HepG2 (cell line): Measurements from ENCODE around the gene BBS12. TPM values are rescaled to one million over a fixed set of nuclear protein-coding genes. Genes with fewer than 3 reads are reported as not detected.

ENCODE experiments used
- BRCA1 ChIP-seq: sonication (generic); formaldehyde crosslinking; IDR thresholded peaks from 2 replicates; pipeline ENCODE4 v1.4.0; 2020; ENCODE audit warnings: missing genetic modification reagents
- CCDC6 ChIP-seq: sonication (generic); formaldehyde crosslinking; IDR thresholded peaks from 2 replicates; pipeline ENCODE4 v1.8.1; 2022; ENCODE audit warnings: mild to moderate bottlenecking, missing genetic modification reagents, moderate library complexity
- GFI1 ChIP-seq: sonication (generic); formaldehyde crosslinking; IDR thresholded peaks from 2 replicates; pipeline ENCODE4 v1.5.0; 2020; ENCODE audit warnings: missing genetic modification reagents, mild to moderate bottlenecking, borderline replicate concordance
- KDM1A ChIP-seq: IDR thresholded peaks from 2 replicates; pipeline ENCODE4 v1.6.1; 2016; ENCODE audit warnings: missing compliant biosample characterization
- NCOR1 ChIP-seq: fragments of 200-600 bp; sonication (generic); IDR thresholded peaks from 2 replicates; pipeline ENCODE4 v1.7.0; 2017; ENCODE audit warnings: antibody characterized with exemption, low read length, borderline replicate concordance
- PHF20 ChIP-seq: sonication (generic); formaldehyde crosslinking; IDR thresholded peaks from 2 replicates; pipeline ENCODE4 v1.5.0; 2020; ENCODE audit warnings: mild to moderate bottlenecking, missing genetic modification reagents
- PHF5A ChIP-seq: IDR thresholded peaks from one replicate; pipeline ENCODE4 v1.6.1; 2018; ENCODE audit warnings: low read depth, missing genetic modification reagents; ENCODE audit not compliant: unreplicated experiment
- POLR2AphosphoS5 ChIP-seq: IDR thresholded peaks from 2 replicates; pipeline ENCODE4 v1.6.1; 2012; ENCODE audit warnings: low read depth, low read length
- SMC3 ChIP-seq: IDR thresholded peaks from 2 replicates; pipeline ENCODE4 v1.6.1; 2011; ENCODE audit warnings: low read length, improper control_type of control experiment
- THAP11 ChIP-seq: IDR thresholded peaks from 2 replicates; pipeline ENCODE4 v1.6.1; 2016; ENCODE audit warnings: missing biosample characterization, missing genetic modification reagents
- ZFP36L1 ChIP-seq: sonication (generic); formaldehyde crosslinking; IDR thresholded peaks from 2 replicates; pipeline ENCODE4 v1.8.0; 2022; ENCODE audit warnings: mild to moderate bottlenecking, missing genetic modification reagents, moderate library complexity
- ZMYM3 ChIP-seq: sonication (generic); formaldehyde crosslinking; IDR thresholded peaks from 2 replicates; pipeline ENCODE4 v1.5.1; 2020; ENCODE audit warnings: mild to moderate bottlenecking, missing genetic modification reagents
- ZMYM4 ChIP-seq: sonication (generic); formaldehyde crosslinking; IDR thresholded peaks from 2 replicates; pipeline ENCODE4 v1.8.1; 2023; ENCODE audit warnings: mild to moderate bottlenecking, missing genetic modification reagents
- ZNF225 ChIP-seq: sonication (generic); formaldehyde crosslinking; IDR thresholded peaks from 2 replicates; pipeline ENCODE4 v1.4.0; 2020; ENCODE audit warnings: mild to moderate bottlenecking, missing genetic modification reagents
- ZNF367 ChIP-seq: sonication (generic); formaldehyde crosslinking; IDR thresholded peaks from 2 replicates; pipeline ENCODE4 v1.4.0; 2020; ENCODE audit warnings: missing genetic modification reagents, borderline replicate concordance
- ZNF772 ChIP-seq: sonication (generic); formaldehyde crosslinking; IDR thresholded peaks from 2 replicates; pipeline ENCODE4 v1.5.0; 2020; ENCODE audit warnings: mild to moderate bottlenecking, missing genetic modification reagents
- ZNF782 ChIP-seq: sonication (generic); formaldehyde crosslinking; IDR thresholded peaks from 2 replicates; pipeline ENCODE4 v1.4.0; 2020; ENCODE audit warnings: missing genetic modification reagents, mild to moderate bottlenecking, borderline replicate concordance
- ZSCAN21 ChIP-seq: sonication (generic); formaldehyde crosslinking; IDR thresholded peaks from 2 replicates; pipeline ENCODE4 v1.8.0; 2022; ENCODE audit warnings: mild to moderate bottlenecking, missing genetic modification reagents, moderate library complexity, borderline replicate concordance
- polyA plus RNA-seq, 8 experiments: library from polyadenylated mRNA; depleted of rRNA in 3 of 8; stranded (reverse) in 7 of 8; unstranded in 1 of 8; fragments of >200 nt; fragmentation: Illumina TruSeq in 4 of 8; extraction: Trizol in 4 of 8; gene quantifications; 2 replicates each; pipeline versions ENCODE4 v1.2.1 to v1.2.3, GENCODE V29; 2011 to 2016; ENCODE audit warnings: low read depth in 4 of 8, missing spikeins in 1 of 8, mixed read lengths in 1 of 8; ENCODE audit not compliant: insufficient read depth in 1 of 8
- total RNA-seq, 5 experiments: library from RNA; depleted of rRNA; stranded (reverse); fragments of >200 nt; fragmentation: Illumina TruSeq; extraction: Trizol; gene quantifications; 2 replicates each; pipeline ENCODE4 v1.2.3, GENCODE V29; 2016; ENCODE audit warnings: low read depth in 1 of 5
- TF ChIP-seq, protein P1 (sequence below): sonication (generic); formaldehyde crosslinking; IDR thresholded peaks from 2 replicates; pipeline ENCODE4 v1.4.0; 2020; ENCODE audit warnings: missing genetic modification reagents, borderline replicate concordance
- TF ChIP-seq, protein P2 (sequence below): sonication (generic); formaldehyde crosslinking; IDR thresholded peaks from 2 replicates; pipeline ENCODE4 v1.4.0; 2020; ENCODE audit warnings: mild to moderate bottlenecking, low read depth, missing genetic modification reagents
- TF ChIP-seq, protein P3 (sequence below): IDR thresholded peaks from 2 replicates; pipeline ENCODE4 v1.6.1; 2016; ENCODE audit warnings: control low read depth
- TF ChIP-seq, protein P4 (sequence below): sonication (generic); formaldehyde crosslinking; IDR thresholded peaks from 2 replicates; pipeline ENCODE4 v1.5.0; 2020; ENCODE audit warnings: missing genetic modification reagents

Gene BBS12
- total and polyA plus RNA-seq, 2 of the 13 experiments (the other 11 are each of a cell fraction or from before 2014, with no cell fraction given): 0.32 to 1.7 TPM

DNA sequence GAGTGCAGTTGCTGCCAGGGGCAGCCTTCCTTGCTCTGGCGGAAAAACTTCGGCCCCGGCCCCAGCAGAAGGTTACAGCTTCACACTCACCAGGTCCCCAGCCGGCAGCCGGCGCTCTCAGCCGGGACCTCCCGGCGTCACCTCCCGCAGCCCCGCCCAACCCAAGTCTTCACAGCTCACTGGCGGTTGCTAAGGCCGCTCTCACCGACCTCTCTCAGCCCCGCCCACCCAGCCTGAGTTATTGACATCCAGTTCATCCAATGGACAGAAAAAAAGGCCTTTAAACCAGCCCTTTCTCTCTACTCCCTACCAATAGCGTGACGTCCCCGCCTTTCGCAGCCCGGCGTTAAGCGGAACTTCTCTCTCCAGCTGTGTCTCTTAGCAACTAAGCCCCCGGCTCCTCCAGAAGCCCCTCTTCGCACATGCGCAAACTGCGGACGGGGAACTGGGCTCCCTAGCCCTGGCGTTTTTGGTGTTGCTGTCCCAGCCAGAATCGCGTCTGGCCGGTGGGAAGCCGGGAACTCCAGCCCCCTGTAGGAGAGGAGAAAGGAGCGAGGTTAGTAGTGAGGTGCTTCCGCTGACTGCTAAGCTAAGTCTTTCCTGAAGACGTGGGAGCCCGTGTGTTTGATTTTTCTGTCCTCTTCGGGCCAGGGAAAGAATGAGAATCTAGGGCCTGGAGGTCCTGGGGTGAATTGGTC, at the start of gene BBS12 (continued):
- TF ChIP-seq POLR2AphosphoS5 (no peak), KDM1A (CRISPR knock-in tag) (no peak), NCOR1 (no peak), ZNF367 (no peak), ZFP36L1 (CRISPR knock-in tag) (no peak), ZNF782 (CRISPR knock-in tag) (peak; percentile 76; the same call in 1 of the 2 replicates), PHF5A (no peak), PHF20 (CRISPR knock-in tag) (no peak), GFI1 (no peak), ZSCAN21 (CRISPR knock-in tag) (no peak), SMC3 (no peak), ZMYM3 (no peak), THAP11 (CRISPR knock-in tag) (peak; percentile 48), ZNF225 (CRISPR knock-in tag) (no peak), ZNF772 (CRISPR knock-in tag) (no peak), CCDC6 (CRISPR knock-in tag) (no peak), ZMYM4 (peak; percentile 81), BRCA1 (CRISPR knock-in tag) (no peak)
- TF ChIP-seq, protein P1, sequence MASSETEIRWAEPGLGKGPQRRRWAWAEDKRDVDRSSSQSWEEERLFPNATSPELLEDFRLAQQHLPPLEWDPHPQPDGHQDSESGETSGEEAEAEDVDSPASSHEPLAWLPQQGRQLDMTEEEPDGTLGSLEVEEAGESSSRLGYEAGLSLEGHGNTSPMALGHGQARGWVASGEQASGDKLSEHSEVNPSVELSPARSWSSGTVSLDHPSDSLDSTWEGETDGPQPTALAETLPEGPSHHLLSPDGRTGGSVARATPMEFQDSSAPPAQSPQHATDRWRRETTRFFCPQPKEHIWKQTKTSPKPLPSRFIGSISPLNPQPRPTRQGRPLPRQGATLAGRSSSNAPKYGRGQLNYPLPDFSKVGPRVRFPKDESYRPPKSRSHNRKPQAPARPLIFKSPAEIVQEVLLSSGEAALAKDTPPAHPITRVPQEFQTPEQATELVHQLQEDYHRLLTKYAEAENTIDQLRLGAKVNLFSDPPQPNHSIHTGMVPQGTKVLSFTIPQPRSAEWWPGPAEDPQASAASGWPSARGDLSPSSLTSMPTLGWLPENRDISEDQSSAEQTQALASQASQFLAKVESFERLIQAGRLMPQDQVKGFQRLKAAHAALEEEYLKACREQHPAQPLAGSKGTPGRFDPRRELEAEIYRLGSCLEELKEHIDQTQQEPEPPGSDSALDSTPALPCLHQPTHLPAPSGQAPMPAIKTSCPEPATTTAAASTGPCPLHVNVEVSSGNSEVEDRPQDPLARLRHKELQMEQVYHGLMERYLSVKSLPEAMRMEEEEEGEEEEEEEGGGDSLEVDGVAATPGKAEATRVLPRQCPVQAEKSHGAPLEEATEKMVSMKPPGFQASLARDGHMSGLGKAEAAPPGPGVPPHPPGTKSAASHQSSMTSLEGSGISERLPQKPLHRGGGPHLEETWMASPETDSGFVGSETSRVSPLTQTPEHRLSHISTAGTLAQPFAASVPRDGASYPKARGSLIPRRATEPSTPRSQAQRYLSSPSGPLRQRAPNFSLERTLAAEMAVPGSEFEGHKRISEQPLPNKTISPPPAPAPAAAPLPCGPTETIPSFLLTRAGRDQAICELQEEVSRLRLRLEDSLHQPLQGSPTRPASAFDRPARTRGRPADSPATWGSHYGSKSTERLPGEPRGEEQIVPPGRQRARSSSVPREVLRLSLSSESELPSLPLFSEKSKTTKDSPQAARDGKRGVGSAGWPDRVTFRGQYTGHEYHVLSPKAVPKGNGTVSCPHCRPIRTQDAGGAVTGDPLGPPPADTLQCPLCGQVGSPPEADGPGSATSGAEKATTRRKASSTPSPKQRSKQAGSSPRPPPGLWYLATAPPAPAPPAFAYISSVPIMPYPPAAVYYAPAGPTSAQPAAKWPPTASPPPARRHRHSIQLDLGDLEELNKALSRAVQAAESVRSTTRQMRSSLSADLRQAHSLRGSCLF (CRISPR knock-in tag): no peak
- TF ChIP-seq, protein P2, sequence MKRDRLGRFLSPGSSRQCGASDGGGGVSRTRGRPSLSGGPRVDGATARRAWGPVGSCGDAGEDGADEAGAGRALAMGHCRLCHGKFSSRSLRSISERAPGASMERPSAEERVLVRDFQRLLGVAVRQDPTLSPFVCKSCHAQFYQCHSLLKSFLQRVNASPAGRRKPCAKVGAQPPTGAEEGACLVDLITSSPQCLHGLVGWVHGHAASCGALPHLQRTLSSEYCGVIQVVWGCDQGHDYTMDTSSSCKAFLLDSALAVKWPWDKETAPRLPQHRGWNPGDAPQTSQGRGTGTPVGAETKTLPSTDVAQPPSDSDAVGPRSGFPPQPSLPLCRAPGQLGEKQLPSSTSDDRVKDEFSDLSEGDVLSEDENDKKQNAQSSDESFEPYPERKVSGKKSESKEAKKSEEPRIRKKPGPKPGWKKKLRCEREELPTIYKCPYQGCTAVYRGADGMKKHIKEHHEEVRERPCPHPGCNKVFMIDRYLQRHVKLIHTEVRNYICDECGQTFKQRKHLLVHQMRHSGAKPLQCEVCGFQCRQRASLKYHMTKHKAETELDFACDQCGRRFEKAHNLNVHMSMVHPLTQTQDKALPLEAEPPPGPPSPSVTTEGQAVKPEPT: peak; percentile 29; the same call in 1 of the 2 replicates
- TF ChIP-seq, protein P3, sequence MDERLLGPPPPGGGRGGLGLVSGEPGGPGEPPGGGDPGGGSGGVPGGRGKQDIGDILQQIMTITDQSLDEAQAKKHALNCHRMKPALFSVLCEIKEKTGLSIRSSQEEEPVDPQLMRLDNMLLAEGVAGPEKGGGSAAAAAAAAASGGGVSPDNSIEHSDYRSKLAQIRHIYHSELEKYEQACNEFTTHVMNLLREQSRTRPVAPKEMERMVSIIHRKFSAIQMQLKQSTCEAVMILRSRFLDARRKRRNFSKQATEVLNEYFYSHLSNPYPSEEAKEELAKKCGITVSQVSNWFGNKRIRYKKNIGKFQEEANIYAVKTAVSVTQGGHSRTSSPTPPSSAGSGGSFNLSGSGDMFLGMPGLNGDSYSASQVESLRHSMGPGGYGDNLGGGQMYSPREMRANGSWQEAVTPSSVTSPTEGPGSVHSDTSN (CRISPR knock-in tag): peak; percentile 95
- TF ChIP-seq, protein P4, sequence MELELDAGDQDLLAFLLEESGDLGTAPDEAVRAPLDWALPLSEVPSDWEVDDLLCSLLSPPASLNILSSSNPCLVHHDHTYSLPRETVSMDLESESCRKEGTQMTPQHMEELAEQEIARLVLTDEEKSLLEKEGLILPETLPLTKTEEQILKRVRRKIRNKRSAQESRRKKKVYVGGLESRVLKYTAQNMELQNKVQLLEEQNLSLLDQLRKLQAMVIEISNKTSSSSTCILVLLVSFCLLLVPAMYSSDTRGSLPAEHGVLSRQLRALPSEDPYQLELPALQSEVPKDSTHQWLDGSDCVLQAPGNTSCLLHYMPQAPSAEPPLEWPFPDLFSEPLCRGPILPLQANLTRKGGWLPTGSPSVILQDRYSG: no peak
